Stimulated activated CD4-positive, alpha-beta T cell treated with anti-CD3 and anti-CD28 coated beads, Interleukin-12 subunit alpha, Interleukin-12 subunit beta, amount 100 ng/mL, for 4 hours (primary cell): ENCODE results near the gene C22orf39.

ENCODE experiments used
- DNase-seq: peaks from one replicate; pipeline ENCODE4 v3.0.0-alpha.2; 2020

The C22orf39 gene

DNA sequence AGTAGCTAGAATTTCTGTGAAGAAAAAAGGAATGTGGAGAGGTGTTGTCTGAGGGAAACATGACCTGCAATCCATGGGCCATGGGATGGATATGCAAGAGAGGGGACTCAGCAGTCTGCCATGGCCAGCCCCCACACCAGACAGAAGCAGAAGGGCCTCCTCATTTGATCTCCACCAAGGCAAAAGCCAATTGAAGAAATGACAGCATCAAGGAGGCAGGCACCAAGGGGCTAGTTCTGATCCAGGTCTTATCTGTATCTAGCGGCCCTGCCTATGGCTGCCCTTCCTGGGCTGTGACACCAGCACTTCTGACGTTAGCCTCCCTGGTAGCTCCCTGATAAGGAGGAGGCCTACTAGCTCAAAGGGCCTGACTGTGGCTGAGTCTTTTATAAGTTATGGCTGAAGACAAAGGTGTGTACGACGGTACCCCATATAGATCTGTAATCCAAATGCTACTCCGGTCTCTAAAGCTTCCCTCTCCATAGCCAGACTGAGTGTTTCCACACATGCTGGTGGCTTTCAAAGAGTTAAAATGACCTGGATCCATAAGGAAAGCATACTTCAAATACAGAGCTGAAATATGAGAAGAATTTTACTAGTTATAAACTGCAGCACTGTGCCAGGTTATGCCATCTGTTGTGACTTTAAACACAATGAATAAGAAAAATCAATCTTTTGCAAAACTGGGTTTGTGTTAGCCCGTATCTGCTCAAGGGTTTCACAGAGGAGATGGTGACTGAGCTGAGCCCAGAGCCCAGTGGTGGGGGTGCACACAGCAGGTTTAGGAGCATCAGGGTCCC lies 50.4 kb downstream of the C22orf39 start:
- DNase-seq = no peak

DNA sequence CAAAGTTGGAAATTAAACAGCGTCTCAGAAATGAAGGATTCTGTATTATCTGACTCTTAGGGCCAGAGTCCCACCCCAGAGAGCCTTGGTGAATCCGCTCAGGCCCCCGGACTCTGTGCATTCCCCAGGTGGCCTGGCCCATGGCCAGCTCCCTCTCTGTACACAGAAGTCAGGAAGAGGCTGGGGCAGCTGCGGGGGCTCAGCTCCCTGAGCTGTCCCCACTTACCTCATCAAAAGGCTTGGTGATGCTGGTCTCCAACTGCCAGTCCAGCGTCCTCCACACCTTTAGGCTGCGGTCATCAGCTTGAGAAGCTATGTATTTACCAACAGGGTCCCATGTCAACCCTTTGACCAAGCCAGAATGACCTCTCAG lies 51.0 kb downstream of the C22orf39 start:
- DNase-seq = no peak

DNA sequence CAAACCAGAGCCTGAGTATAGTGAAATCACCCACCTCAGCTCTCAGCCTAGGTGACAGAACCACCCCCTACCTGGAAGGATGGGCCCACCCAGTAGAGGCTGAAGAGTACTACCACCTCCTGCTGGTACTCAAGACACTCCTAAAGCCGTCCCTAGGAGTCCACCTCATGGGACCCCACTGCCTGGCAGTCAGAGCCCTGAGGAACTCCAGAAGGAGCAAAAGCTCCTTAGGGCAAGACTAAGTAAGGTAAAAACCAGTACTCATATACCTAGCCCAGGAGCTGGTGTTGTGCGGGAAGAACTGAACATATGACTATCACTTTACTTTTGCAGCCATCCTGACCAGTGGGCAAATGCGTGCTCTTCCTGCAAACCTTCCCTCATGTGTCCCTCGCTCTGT lies 52.2 kb downstream of the C22orf39 start:
- DNase-seq = no peak

DNA sequence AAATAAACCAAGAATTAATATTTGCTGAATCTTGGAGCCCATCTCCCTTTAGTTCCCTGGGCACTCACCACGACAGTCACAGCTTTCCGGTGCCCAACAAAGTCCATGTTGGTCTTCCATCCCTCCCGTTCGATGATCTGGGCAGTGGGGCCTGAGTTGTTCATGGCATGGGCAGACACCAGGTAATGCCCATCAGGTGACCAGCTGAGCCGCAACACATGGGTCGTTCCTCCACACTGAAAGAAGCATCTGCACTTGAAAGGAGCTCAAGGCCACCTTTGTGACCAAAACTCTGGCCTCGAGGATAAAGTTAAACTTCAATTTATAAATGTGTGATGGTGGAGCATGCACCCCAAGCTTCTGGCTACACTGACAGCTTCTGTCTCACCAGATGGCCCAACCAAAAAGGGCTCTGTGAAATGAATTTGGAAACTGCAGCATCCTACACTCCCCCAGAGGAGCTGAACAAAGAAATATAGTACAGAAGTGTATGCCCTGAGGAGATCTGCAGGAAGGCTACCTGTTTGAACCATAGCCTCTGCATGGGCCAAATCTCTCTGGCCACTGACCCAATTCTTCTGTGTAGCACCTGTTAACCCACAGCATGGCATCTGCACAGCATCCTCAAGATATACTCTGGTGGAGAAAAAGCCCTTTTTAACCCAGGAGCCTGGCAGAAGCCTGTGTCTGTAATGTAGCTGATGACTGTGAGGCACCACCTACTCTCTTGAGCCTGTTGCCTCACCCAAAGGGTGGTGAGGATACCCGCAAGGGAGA lies 53.0 kb downstream of the C22orf39 start:
- DNase-seq = no peak

DNA sequence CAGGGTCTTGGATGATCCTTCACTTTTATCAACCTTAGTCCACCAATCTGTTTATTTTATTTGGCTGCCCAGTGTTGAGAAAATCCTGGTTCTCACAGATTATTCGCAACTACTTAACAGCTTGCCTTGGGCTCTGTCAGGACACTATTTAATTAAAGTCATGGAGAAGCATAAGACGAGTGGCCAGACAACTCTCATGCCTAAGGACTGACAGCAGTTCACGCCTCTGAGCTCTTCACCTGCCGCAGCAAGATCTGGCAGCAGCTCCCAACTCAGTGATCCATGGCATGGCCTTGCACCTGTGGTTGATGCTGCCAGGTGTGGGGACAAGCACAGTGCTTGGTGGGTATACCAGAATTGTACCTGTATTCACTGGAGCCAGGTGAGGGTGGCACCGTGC lies 53.8 kb downstream of the C22orf39 start:
- no peak for DNase-seq
